Measurements from ENCODE around the gene U2AF1.
A peak's percentile ranks its signal among the peaks of the same experiment; 100 is the strongest.
"Not testable (repeated sequence)": the region's sequence is repeated elsewhere in the genome, so short reads cannot be mapped to it uniquely, and the experiment has no call there.

The U2AF1 gene

DNA sequence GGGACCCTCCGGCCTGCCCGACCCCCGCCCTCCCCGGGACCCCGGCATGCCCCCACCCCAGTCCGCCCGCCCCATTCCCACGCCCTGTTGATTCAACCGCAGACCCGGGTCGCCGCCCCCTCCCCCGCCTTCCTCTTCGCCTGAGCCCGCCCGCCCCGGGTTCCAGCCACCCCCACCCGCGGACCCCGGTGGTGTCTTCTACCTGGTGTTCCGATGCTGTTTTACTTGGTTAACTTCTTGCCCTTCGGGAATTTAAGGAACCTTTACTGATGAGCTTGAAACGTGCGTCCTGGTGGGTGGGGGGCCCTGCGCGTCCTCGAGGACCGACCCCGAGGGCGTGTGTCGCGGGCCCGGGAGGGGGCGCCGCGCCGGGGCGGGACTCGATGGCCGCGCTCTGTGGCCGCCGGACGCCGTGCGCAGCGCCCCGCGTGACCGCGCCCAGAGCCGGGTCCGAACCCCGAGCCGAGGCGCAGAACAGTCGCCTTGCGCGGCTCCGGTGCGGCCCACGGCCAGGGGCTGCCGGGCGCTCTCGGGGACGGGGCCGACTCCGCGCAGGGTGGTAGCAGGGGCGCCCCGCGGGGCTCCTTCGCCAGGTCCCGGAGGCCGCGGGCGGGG is 31.2 kb downstream of the U2AF1 start:
- DNase-seq, result not testable (repeated sequence)

DNA sequence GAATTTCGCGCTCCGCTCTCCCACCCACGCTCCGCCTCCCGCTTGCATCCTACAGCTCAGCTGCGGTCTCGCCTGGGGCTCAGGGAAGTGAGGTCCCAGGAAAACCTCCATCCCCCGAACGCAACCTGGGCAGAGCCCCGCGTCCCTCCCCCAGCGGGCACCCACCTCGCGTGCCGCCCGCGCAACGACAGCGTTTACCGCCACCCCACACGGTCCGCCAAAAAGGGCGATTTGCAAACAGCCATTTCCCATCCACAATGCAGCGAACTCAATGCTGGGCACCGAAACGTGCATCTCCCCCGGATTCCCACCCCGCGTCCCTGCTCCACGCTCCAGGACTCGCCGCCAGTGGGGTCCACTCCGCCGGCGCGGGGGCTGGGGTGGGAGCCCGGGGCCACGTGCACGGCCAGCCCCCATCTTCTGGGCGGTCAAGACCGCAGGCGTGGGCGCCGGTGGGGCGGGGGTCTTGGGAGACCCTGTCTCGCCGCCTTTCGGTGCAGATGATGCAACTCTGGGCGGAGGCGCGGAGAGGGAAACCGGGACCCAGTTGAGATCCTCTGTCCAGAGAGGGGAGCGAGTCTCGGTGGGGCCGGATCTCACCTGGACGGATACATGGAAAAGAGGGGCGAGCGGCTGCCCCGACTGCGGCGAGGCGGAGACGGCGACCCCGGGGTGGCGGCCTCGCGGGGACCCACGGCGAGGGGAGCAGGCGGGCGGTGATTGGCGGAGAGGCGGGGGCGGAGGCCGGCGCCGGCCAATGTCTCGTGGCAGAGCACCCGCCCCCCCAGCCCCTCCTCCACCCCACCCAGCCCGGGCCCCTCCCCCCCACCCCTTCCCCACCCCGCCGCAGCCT is 32.0 kb downstream of the U2AF1 start, which contains the start of gene CBS:
TSS of gene CBS (minus strand) at position 666 of the 853 bp plus-strand sequence. CDS start 3,642 bp downstream, outside the sequence.
- DNase-seq, result not testable (repeated sequence)

DNA sequence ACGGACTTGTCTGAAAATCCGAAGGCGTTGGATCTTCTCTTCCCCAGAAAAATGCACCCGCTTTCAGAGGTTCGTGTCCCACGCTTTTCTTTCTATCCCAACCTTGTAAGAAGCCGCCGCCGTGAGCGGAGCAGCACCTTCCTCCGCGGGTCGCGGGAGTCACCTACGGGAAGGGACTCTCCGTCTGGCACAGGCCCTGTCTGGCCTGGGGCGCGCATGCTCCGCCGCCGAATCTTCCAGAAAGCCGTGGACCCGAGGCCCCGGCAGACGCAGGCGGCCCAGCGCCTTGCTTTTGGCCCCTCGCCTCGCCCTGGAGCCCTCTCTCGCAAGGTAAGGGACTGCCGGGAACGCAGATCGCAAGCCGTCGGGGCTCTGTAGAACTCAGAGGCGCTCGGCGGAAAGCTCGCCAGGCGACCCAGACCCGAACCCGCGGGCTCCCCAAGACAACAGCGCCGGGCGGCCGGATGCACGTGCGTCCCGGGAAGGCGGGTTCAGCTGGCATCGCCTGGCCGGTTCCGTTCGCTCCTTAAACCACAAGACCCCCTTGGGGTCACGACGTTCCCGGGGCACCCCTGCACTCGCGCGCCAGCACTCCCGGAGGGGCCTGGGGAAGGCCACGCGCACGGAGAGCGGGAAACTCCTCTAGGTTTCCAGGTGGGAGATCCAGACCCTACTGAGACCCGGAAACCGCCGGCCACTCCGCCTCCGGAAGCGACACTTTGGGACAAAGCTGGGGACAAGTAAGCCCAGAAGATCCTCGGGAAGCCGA is 32.8 kb downstream of the U2AF1 start:
- DNase-seq, result not testable (repeated sequence)

DNA sequence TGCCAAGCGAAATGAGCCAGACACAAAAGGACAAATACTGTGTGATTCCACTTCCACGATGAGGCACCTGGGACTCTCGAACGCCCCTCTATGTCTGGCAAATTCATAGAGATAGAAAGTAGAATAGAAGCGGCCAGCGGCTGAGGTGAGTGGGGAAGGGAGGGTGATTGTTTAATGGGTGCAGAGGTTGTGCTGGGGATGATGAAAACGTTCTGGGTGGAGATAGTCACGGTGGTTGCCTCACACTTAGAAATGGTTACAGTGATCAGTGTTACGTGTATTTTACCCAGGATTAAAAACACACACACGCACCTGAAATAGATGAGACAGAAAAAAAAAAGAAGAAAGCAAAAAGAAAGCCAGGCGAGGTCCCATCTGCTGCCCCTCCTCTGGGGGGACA is 34.6 kb downstream of the U2AF1 start:
- not testable (repeated sequence) for DNase-seq

DNA sequence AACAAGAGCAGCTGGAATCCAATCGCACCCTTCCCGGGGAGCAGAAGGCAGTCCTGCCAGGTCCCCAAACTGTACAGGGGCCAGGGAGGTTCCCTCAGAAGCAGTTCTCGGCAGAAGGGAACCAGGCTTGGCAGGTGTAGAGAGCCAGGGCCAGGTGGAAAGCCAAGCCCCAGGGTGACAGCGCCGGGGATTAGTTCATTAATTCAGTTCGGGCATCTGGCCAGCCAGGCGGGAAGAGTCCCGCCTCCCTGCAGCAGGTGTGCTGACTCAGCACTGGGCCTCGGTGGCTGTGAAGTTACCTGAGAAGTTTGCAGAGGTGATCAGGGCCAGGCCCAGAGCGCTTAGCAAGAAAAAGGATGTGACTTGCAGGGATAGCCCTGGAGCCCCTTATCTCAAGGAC is 37.7 kb downstream of the U2AF1 start:
- DNase-seq, result not testable (repeated sequence)

DNA sequence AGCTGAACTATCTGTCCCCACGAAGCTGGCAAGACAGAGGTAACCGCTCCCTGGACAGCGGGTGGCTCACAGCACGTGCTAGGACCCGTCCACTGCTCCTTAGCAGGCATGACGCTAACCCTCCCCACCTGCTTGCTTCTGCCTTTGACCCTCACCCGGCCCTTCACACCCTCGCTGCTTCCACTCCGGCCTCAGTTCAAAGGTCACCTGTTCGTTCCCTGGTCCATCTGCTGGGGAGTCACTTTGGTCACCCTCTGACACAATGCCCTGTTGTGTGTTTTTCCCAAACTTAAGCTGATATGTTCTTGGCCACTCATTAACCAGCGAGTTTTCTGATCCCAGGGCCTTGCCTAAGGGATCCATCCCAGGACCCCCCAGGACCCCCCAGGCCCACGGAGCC is 39.3 kb downstream of the U2AF1 start:
- DNase-seq, result not testable (repeated sequence)

DNA sequence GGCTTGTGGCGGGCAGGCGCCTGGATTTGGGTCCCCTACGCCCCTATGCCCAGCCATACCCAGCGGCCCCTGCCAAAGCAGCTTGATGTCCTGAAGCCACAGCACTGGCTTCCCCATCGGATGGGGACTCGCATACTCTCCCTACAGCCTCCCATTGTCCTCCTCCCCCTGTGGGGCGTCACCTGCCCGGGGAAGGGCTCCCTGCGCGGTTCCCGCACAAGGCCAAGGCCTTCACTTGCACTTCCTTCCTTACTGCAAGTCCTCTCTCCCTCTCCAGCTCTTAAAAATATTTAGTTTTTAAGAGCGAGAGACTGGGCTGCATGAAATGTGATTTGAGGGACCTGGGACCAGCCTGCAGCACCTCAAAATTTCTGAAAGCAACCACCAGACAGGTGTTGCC is 40.7 kb downstream of the U2AF1 start:
- DNase-seq, result peak; percentile 23

DNA sequence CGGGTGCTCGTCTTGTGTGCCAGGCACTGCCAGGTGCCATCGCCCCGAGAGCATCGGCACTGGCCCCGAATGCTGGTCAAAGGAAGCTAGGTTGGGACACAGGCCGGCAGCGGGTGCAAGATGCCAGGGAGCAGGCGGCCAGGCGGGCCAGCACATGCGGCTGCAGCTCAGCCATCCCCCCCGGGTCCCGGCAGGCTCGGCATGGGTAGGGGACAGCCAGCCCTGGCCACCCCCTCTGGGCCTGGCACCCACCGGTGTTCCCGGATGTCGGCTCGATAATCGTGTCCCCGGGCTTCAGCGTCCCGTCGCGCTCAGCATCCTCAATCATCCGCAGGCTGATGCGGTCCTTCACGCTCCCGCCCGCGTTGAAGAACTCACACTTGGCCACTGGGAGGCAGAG is 41.4 kb downstream of the U2AF1 start:
- DNase-seq, result not testable (repeated sequence)

DNA sequence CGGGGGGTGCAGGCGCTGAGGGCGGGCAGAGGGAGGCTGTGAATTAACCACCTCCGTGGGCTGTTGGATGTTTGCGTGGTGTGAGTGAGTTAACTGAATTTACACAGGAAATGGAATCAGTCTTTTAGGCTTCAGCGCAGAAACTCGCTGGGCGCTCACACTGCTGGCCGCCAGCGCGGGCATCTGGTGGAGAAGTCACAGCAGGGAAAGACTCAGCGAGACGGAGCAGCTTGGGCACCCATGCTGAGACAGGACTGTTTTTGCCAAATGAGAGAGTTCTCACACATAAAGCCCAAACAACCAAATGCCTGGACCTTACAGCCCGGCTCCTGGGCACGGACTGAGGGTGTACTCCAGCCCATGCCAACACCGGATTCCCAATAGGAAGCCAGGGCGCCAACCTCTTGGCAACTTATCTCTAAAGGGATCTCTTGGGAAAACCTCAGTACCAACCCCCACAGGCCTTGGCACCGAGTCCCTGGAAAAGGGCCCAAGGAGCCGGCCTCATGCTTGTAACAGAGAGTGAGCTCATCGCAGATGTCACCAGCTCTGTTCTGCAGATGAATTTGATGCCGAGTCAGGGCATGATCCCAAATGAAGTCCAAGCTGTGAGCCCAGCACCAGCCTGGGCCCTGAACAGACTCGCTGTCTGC is 43.0 kb downstream of the U2AF1 start:
- DNase-seq, result not testable (repeated sequence)

DNA sequence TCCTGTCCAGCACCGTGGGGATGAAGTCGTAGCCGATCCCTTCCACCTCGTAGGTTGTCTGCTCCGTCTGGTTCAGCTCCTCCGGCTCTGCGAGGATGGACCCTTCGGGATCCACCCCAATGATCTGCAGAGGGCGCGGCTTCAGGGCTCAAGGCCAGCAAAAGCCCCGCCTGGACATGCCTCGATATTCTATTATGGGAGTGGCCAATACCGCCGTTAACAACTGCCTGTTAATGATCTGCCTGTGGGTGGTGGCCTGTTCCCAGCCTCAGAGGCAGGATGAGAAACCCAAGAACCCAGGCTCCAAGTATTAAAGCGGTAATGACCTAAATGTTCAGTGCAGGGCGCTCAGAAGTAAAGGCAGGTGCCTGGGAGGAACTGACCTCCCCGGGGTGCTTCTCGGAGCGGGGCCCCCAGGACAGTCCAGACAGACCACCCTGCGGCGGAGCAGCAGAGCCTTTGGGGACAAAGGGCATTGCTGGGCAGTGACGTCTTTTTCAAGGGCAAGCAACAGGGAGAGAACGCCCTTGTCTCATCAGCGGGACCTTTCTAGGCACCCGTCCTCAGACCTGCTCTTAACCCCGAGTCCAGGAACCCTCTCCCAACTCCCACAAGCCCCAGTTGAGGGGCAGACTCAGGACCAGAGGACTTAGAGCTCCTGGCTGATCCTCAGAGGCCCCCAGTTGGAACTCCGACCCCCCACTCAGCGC is 44.3 kb downstream of the U2AF1 start:
- not testable (repeated sequence) for DNase-seq

DNA sequence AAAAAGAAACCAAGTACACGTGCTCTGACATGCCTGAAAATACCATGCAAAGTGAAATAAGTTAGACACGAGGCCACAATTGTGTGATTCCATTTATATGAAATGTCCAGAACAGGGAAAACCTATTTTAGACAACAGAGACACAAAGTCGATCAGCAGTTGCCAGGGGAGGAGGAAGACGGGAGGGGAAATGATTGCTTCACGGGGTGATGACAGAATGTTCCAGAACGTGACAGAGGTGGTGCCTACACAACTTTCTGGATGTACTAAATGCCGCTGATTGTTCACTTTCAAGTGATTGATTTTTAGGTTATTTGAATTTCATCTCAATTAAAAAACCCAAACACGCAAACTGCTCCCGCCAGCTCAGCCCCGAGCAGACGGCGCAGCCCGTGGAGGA is 54.3 kb downstream of the U2AF1 start:
- not testable (repeated sequence) for DNase-seq

DNA sequence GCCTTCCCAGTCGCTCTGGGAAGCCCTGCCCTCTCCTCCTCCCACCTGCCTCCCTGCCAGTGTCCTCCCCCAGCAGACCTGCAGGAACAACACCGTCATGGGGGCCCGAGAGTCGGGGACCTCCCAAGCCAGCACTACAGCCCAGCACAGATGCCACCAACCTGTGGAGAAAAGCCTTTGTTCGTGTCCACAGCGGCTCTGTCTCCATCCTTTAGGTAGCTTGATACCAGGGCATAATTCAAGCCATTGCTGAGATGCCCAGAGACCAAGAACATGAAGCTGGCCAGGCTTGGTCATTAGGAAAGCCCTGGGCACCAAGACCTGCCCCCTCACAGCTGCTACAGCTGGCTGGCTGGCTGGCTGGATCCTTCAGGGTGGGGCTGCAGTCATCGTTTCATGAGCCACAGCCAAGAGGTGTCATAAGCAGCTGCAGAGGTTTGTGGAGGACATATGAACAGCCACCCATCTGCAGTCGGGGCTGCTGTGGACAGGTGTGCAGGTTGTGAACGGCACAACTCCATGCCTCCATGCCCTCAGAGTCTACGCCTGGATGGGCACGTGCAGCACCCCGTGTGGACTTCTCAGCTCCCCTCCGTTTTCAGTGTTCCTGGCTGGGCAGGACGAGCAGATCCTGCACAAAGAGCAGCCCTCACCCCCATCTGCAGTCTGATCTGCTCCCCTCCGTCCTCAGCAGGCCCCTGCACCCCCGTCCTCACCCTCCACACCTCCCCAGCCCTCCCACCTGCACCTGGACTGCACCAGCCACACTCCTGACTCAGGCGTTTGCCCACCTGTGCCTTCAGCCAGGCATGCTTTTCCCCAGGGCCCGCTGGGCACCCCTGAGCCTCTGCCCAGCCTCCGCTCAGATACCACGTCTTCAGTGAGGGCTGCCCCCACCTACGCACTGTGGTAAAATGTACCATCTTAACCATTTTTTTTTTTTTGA is 61.2 kb downstream of the U2AF1 start:
- not testable (repeated sequence) for DNase-seq

DNA sequence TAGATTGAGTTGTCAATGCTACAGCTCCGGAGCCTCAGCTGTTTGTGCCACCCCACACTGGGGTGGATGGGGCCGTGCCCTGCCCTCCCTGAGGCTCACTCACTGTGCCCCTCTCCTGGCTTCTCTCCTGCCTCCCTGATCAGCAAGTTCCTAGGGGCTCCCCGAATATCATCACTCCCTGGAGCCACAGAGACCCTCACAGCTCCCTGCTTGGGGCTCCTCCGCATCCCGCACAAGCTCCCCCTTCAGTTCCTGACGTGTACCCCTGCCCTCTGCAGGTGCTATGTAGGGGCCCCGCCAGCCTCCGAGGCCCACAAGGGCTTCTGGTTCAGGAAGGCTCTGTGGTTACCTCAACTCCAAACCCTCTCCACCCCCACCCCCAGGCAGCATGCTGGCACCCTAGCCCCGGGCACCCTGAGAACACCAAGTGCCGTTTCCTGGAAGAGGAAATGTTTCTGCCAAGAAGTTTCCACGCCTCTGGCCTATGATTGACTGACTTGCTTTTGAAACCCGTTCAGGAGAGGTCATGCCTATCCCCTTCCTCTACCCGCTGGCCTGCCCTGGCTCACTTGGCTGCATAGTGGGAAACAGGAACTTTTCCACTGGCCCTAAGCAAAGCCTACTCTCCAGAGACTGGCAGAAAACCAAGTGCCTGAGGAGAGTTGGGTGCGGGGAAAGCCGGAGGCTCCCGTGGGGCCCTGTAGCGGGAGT is 62.0 kb downstream of the U2AF1 start:
- DNase-seq, result not testable (repeated sequence)

DNA sequence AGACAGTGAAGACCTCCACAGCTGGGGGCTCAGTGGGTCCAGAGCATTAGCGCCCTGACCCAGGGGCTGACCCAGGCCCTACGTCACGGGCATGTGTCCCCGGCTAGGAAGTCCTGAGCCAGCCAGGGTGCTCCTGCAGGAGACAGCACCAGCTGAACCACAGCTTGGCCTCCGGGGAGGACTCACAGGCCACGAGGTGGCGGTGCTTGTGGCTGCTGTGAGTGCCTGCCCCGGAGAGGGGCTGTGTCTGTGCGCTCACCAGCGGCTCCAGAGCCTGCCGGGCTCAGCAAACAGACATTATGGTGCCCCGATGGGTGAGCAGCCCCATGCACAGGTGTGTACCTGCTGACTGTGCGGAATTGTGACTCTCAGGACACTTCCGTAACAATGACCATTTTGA is 62.8 kb downstream of the U2AF1 start:
- not testable (repeated sequence) for DNase-seq

DNA sequence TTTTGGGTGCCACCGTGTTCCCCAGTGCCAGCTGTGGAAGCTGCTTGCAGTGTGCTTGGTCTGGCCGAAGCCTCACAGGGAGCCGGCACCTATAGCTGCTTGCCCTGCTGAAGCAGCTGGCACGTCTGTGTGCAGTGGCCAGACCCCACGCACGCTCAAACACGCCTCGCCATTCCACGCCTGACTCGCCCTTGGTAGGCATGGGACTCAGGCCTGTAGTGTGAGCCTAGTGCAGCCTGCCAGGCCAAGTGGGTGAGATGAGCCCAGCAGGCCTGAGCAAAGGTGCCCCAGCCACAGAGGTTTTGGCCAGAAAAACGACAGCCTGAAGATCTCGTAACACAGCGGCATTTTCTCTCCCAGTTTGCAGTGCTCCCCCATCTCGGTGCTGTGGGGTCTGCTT is 64.1 kb downstream of the U2AF1 start:
- not testable (repeated sequence) for DNase-seq

Data from activated CD8-positive, alpha-beta memory T cell treated with anti-CD3 and anti-CD28 coated beads, Interleukin-2, amount 50 U/mL, for 48 hours (primary cell).